Upper lobe of right lung (tissue), 1 donor: ENCODE data around the gene CDK14. TPM values are rescaled to one million over a fixed set of nuclear protein-coding genes. Genes with fewer than 3 reads are reported as not detected.

Experiments
- ATAC-seq: fragments of 200-7000 bp; cut with Tn5 transposase; one replicate; pipeline ENCODE4 v1.9.1; 2020; ENCODE audit warnings: mild to moderate bottlenecking, moderate library complexity
- DNase-seq: peaks from one replicate; pipeline ENCODE4 v3.0.0-alpha.2; 2020
- H3K27ac ChIP-seq: fragments of 200-600 bp; one replicate; pipeline ENCODE4 v1.8.0; 2022
- H3K27me3 ChIP-seq: fragments of 200-600 bp; one replicate; pipeline ENCODE4 v1.8.0; 2022; ENCODE audit warnings: mild to moderate bottlenecking
- H3K36me3 ChIP-seq: fragments of 200-600 bp; one replicate; pipeline ENCODE4 v1.8.0; 2022
- H3K4me1 ChIP-seq: fragments of 200-600 bp; one replicate; pipeline ENCODE4 v1.8.0; 2022
- H3K4me3 ChIP-seq: fragments of 200-600 bp; one replicate; pipeline ENCODE4 v1.8.0; 2022; ENCODE audit warnings: mild to moderate bottlenecking
- H3K9me3 ChIP-seq: fragments of 200-600 bp; one replicate; pipeline ENCODE4 v1.8.0; 2022
- CTCF ChIP-seq: fragments of 200-600 bp; IDR thresholded peaks from one replicate; pipeline ENCODE4 v1.8.0; 2022; ENCODE audit warnings: antibody characterized with exemption
- intact Hi-C: fragments of 100-400 bp; cut with DNase I; formaldehyde crosslinking; loops from one replicate; pipeline ENCODE4 v1.11.0; 2022
- total RNA-seq: library from RNA; stranded (reverse); fragmentation: NEBNext Ultra II Directional; extraction: Animal tissue kit (Norgen Biotek cat#: 25700); gene quantifications from one replicate; pipeline ENCODE4 v1.2.1, GENCODE V29; 2021
- donor health status: DM: no; HTN: yes; CAD: no; lungs with severe emphysema.

The CDK14 gene
- total RNA-seq, 1 donor from 2014 or later, result 47.2 TPM

DNA sequence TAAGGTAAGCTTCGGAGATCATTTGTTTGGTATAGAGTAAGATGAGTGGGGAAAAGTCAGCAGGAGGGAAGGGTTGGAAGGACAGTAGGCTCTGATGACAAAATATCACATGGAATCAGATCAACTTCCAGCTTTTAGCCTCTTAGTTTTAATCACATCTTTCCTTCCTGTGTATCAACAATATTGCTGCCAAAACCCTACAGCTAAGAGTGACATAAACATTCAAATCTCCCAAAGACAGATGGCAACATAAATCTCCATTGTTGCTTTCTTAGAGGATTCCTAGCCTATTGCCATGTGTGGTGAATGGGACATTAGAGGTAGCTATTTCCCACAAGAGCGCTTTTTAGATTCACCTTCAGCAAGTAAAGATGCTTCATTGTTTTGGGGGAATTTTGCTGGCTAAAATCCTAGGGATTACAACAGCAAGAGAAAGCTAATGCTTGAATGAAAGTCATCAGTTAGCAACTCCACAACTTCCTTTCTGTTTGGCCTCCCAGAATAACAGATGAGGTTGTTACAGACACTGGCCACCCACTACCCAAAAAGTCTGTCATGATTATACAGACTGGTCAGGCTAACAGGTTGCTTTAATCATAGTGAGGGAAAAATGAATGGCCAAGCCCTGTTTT lies 632.9 kb downstream of the CDK14 start:
- H3K27ac ChIP-seq, result no peak overlapping the region
- intact Hi-C loops, result no loop called here
- peaks cover 4% of the 10 kb centered on the region for H3K4me1 ChIP-seq
- H3K9me3 ChIP-seq, result no peaks in the 10 kb centered on the region
- TF ChIP-seq CTCF, result no peak
- no peaks in the 10 kb centered on the region for H3K27me3 ChIP-seq
- H3K4me3 ChIP-seq, result no peak overlapping the region
- DNase-seq, result no peak
- no peaks in the 10 kb centered on the region for H3K36me3 ChIP-seq
- no peak for ATAC-seq

DNA sequence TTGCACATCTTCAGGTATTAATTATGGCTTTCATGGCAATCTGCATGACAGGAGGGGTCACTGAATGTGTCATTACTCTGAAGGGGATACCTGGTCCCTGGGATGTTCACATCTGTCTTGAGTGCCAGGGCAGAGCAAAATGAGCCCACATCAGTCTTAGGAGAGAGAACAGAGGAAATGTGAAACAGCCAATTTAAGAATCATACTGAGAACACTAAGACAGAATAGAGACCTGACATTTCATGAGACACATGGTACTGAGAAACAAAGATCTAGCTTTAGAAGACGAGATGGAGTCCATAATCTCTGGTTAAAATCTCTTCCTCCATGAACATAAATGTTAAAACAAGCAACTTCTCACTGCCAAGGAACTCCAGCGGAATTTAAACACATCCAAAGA lies 634.0 kb downstream of the CDK14 start:
- no peak for DNase-seq
- TF ChIP-seq CTCF, result no peak
- intact Hi-C loops, result no loop called here

DNA sequence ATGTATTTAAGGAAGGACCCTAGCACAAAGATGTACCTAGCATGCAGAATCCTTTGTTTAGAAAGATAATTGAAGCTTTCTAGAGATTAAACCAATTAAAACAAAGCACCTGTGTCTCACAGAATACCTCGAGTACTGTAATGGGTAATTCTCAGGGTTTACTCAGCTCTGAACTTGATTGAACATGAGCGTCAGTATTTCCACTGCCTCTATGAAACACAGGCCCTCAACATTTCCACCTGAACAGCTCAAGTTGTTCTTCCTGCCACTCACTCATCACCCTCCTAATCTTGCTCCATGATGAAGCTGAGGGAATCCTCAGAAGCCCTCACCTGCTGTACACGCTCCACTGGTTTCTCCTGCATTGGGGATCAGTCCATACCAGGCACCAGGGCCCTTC lies 634.4 kb downstream of the CDK14 start:
- no peak for TF ChIP-seq CTCF
- intact Hi-C loops, result no loop called here
- Histone ChIP-seq H3K27ac (no peak overlapping the region), H3K36me3 (no peaks in the 10 kb centered on the region), H3K4me3 (no peak overlapping the region), H3K27me3 (no peaks in the 10 kb centered on the region), H3K9me3 (no peaks in the 10 kb centered on the region), H3K4me1 (peaks cover 4% of the 10 kb centered on the region)
- ATAC-seq, result no peak
- DNase-seq, result no peak

More for the DNA sequence above, 634.0 kb downstream of the CDK14 start:
- no peak overlapping the region for H3K4me3 ChIP-seq
- H3K4me1 ChIP-seq, result peaks cover 4% of the 10 kb centered on the region
- no peak overlapping the region for H3K27ac ChIP-seq
- no peaks in the 10 kb centered on the region for H3K9me3 ChIP-seq
- H3K36me3 ChIP-seq, result no peaks in the 10 kb centered on the region
- no peaks in the 10 kb centered on the region for H3K27me3 ChIP-seq
- ATAC-seq, result no peak

- H3K36me3 ChIP-seq, result no peaks in the 10 kb centered on the region
These were observed 637.1 kb downstream of the CDK14 start for GRCh38 chr7:91233212-91233611.

GRCh38 chr7:91235211-91235832 lies 639.2 kb downstream of the CDK14 start:
- ATAC-seq, result peak; percentile 30

More at GRCh38 chr7:91233212-91233611, 637.1 kb downstream of the CDK14 start:
- intact Hi-C loops, result no loop called here
- Histone ChIP-seq H3K27ac (no peak overlapping the region), H3K4me1 (peaks cover 4% of the 10 kb centered on the region), H3K4me3 (no peak overlapping the region), H3K27me3 (no peaks in the 10 kb centered on the region), H3K9me3 (no peaks in the 10 kb centered on the region)
- DNase-seq (no peak), ATAC-seq (no peak)
- TF ChIP-seq CTCF, result no peak

More at GRCh38 chr7:91235211-91235832, 639.2 kb downstream of the CDK14 start:
- intact Hi-C loops, result no loop called here
- no peaks in the 10 kb centered on the region for H3K36me3 ChIP-seq
- peaks cover 13% of the 10 kb centered on the region for H3K4me1 ChIP-seq
- DNase-seq, result peak; percentile 78
- H3K27ac ChIP-seq, result no peak overlapping the region
- no peaks in the 10 kb centered on the region for H3K27me3 ChIP-seq
- no peak overlapping the region for H3K4me3 ChIP-seq
- no peaks in the 10 kb centered on the region for H3K9me3 ChIP-seq
- TF ChIP-seq CTCF, result no peak
